H1 (cell line): ENCODE measurements around the gene CASR. TPM values are rescaled to one million over a fixed set of nuclear protein-coding genes. Genes with fewer than 3 reads are reported as not detected.

Source experiments
- BCL11A ChIP-seq, 2 experiments: IDR thresholded peaks; one replicate each; pipeline ENCODE4 v1.6.1; 2011; ENCODE audit warnings: low read depth in 2 of 2, low read length in 2 of 2, mild to moderate bottlenecking in 2 of 2
- HDAC2 ChIP-seq, 2 experiments: fragments of 300-600 bp in 1 of 2; sonication (generic) in 1 of 2; IDR thresholded peaks; 2 replicates each; pipeline ENCODE4 v1.6.1; 2011 to 2012; ENCODE audit warnings: low read depth in 2 of 2, low read length in 2 of 2, mild to moderate bottlenecking in 2 of 2, moderate library complexity in 2 of 2, borderline replicate concordance in 1 of 2, inconsistent platforms in 1 of 2
- JUN ChIP-seq: IDR thresholded peaks from 2 replicates; pipeline ENCODE4 v1.6.1; 2011; ENCODE audit warnings: low read depth, mild to moderate bottlenecking, improper control_type of control experiment, low read length
- KDM5A ChIP-seq: fragments of 200-600 bp; IDR thresholded peaks from 2 replicates; pipeline ENCODE4 v1.7.1; 2012; ENCODE audit warnings: mild to moderate bottlenecking, low read length, inconsistent platforms, mixed read lengths
- polyA plus RNA-seq, 7 experiments: library from polyadenylated mRNA; depleted of rRNA in 3 of 7; stranded (reverse) in 5 of 7; unstranded in 2 of 7; fragments of >200 nt in 5 of 7; fragments of 200-250 nt in 2 of 7; gene quantifications; 1 replicate in 5 of 7; 2 replicates in 1 of 7; 4 replicates in 1 of 7; pipeline versions ENCODE4 v1.2.1 to v1.2.3, GENCODE V29; 2011 to 2013; ENCODE audit warnings: missing spikeins in 2 of 7, mixed read lengths in 2 of 7
- total RNA-seq: library from RNA; stranded (reverse); fragmentation: NEBNext Ultra II Directional; extraction: Animal tissue kit (Norgen Biotek cat#: 25700); gene quantifications from 2 replicates; pipeline ENCODE4 v1.2.1, GENCODE V29; 2021

The CASR gene
- total and polyA plus RNA-seq, 2 of the 8 experiments (the other 6 are each of a cell fraction or from before 2014, with no cell fraction given), result 0.36 to 0.58 TPM

GRCh38 chr3:122227036-122227781, 43.7 kb downstream of the CASR start (continued):
- TF ChIP-seq HDAC2 (IDR thresholded peaks at IDR 0.05; ENCODE audit: borderline replicate concordance in 1 of 2, low read depth in 2 of 2, low read length in 2 of 2) (no peak), KDM5A (no peak), JUN (no peak), BCL11A (IDR thresholded peaks at IDR 0.05; ENCODE audit: low read depth in 2 of 2, low read length in 2 of 2) (no peak)
